GM12878 (cell line): ENCODE measurements around the gene CALB2. TPM values are rescaled to one million over a fixed set of nuclear protein-coding genes. Genes with fewer than 3 reads are reported as not detected.

Experiments used
- ATAC-seq: fragments of 200-7000 bp; cut with Tn5 transposase; 3 replicates; pipeline ENCODE4 v1.9.1; 2020; ENCODE audit warnings: mild to moderate bottlenecking, moderate library complexity
- BruUV-seq: library from RNA; stranded (reverse); fragments of 400-500 nt; replicated peaks from 2 replicates; lab custom pipeline; 2021; lab: Mats Ljungman, UMichigan
- CTCF ChIA-PET: fragments of 300-600 bp; sonication (Branson Sonifier 250); formaldehyde crosslinking; extraction: SDS; loops from one replicate; lab custom pipeline; 2021; ENCODE audit warnings: inconsistent platforms; lab: Yijun Ruan, JAX
- POLR2A ChIA-PET: fragments of 350-600 bp; formaldehyde crosslinking; extraction: SDS; loops from one replicate; lab custom pipeline; 2021; ENCODE audit warnings: inconsistent platforms; lab: Charles Lee
- RAD21 ChIA-PET: fragments of 300-600 bp; sonication (Branson Sonifier 250); formaldehyde crosslinking; loops from one replicate; lab custom pipeline; 2023; ENCODE audit warnings: antibody characterized with exemption; ENCODE audit not compliant: unreplicated experiment; lab: Charles Lee
- SMC1A ChIA-PET: fragments of 300-600 bp; sonication (Branson Sonifier 250); formaldehyde crosslinking; loops from one replicate; lab custom pipeline; 2023; ENCODE audit not compliant: unreplicated experiment, uncharacterized antibody; lab: Charles Lee
- DNase-seq: peaks from one replicate; pipeline ENCODE4 v3.0.0-alpha.2; 2011; ENCODE audit warnings: low read depth, low spot score
- FAIRE-seq: peaks from 3 replicates; lab custom pipeline; 2011; peaks lifted over from hg19 to GRCh38; lab: Jason Lieb, UNC
- H2AFZ ChIP-seq: 2 replicates; pipeline ENCODE4 v1.6.0; 2011; ENCODE audit warnings: low read depth, low read length, control low read depth; ENCODE audit not compliant: control insufficient read depth
- H3K27ac ChIP-seq: 2 replicates; pipeline ENCODE4 v1.5.1; 2011; ENCODE audit warnings: control low read depth; ENCODE audit not compliant: control insufficient read depth, insufficient read depth
- H3K27me3 ChIP-seq, 2 experiments: replicated peaks in 1 of 2; 2 replicates each; pipeline versions ENCODE4 v1.6.0 to v1.6.1; 2011; ENCODE audit warnings: low read length in 1 of 2; ENCODE audit not compliant: control insufficient read depth in 2 of 2, insufficient read depth in 2 of 2
- H3K36me3 ChIP-seq, 2 experiments: 2 replicates each; pipeline ENCODE4 v1.5.1; 2011; ENCODE audit warnings: low read length in 1 of 2; ENCODE audit not compliant: control insufficient read depth in 2 of 2, insufficient read depth in 2 of 2
- H3K4me1 ChIP-seq: 2 replicates; pipeline ENCODE4 v1.6.1; 2011; ENCODE audit warnings: mild to moderate bottlenecking, low read length, moderate library complexity, mixed read lengths; ENCODE audit not compliant: control insufficient read depth, insufficient read depth
- H3K4me2 ChIP-seq: 2 replicates; pipeline ENCODE4 v1.6.0; 2011; ENCODE audit warnings: control low read depth; ENCODE audit not compliant: control insufficient read depth, insufficient read depth
- H3K4me3 ChIP-seq: fragments of 200-600 bp; sonication (generic); 2 replicates; pipeline ENCODE4 v1.5.1; 2016
- H3K79me2 ChIP-seq: 2 replicates; pipeline ENCODE4 v1.6.0; 2011; ENCODE audit warnings: low read length; ENCODE audit not compliant: control insufficient read depth, insufficient read depth
- H3K9ac ChIP-seq: 2 replicates; pipeline ENCODE4 v1.8.0; 2011; ENCODE audit warnings: low read length, control low read depth, mixed read lengths; ENCODE audit not compliant: control insufficient read depth, insufficient read depth
- H3K9me3 ChIP-seq: replicated peaks from 3 replicates; pipeline ENCODE4 v1.5.1; 2011; ENCODE audit warnings: mild to moderate bottlenecking, low read length; ENCODE audit not compliant: control insufficient read depth, insufficient read depth
- H4K20me1 ChIP-seq: 2 replicates; pipeline ENCODE4 v1.6.0; 2011; ENCODE audit not compliant: control insufficient read depth, insufficient read depth
- CHD4 ChIP-seq: fragments of 200-600 bp; sonication (generic); IDR thresholded peaks from 2 replicates; pipeline ENCODE4 v1.6.1; 2016; ENCODE audit warnings: mild to moderate bottlenecking
- FOXK2 ChIP-seq: fragments of 450-650 bp; IDR thresholded peaks from 2 replicates; pipeline ENCODE4 v1.6.1; 2017; ENCODE audit warnings: mild to moderate bottlenecking, moderate library complexity
- HDAC6 ChIP-seq: fragments of 200-600 bp; sonication (generic); IDR thresholded peaks from one replicate; pipeline ENCODE4 v1.8.0; 2017; ENCODE audit warnings: antibody characterized with exemption; ENCODE audit not compliant: unreplicated experiment
- MTA2 ChIP-seq: fragments of 450-650 bp; IDR thresholded peaks from 2 replicates; pipeline ENCODE4 v1.6.1; 2016; ENCODE audit warnings: low read depth, mild to moderate bottlenecking, moderate library complexity
- POLR2A ChIP-seq: IDR thresholded peaks from 2 replicates; pipeline ENCODE4 v1.6.1; 2011; ENCODE audit warnings: low read depth, mild to moderate bottlenecking, low read length
- ZBED1 ChIP-seq: IDR thresholded peaks from 2 replicates; pipeline ENCODE4 v1.6.1; 2016; ENCODE audit warnings: borderline replicate concordance
- ZBTB40 ChIP-seq: fragments of 450-650 bp; IDR thresholded peaks from 2 replicates; pipeline ENCODE4 v1.6.1; 2016; ENCODE audit warnings: mild to moderate bottlenecking, moderate library complexity, borderline replicate concordance
- WGBS: methylation state at CpG from one replicate; pipeline ENCODE4 v1.1.6; 2016; ENCODE audit warnings: low lambda C conversion rate; ENCODE audit not compliant: insufficient replicate concordance, insufficient coverage; ENCODE audit errors: missing lambda C conversion rate; 5-methylcytosine and 5-hydroxymethylcytosine counted together
- in situ Hi-C: fragments of 300-500 bp; cut with MboI; formaldehyde crosslinking; loops from 9 replicates; pipeline ENCODE4 v1.14.3; 2018; ENCODE audit warnings: mixed read lengths
- intact Hi-C: fragments of 100-400 bp; cut with micrococcal nuclease; formaldehyde crosslinking; loops from one replicate; pipeline ENCODE4 v1.14.2; 2022; ENCODE audit not compliant: unreplicated experiment
- polyA plus RNA-seq, 11 experiments: library from polyadenylated mRNA; depleted of rRNA in 4 of 11; unstranded in 6 of 11; stranded (reverse) in 5 of 11; fragments of >200 nt; fragmentation: Nextera tagmentation in 4 of 11; fragmentation: Illumina TruSeq in 1 of 11; extraction: Ambion mirVana in 4 of 11; extraction: Trizol in 1 of 11; gene quantifications; 1 replicate in 1 of 11; 2 replicates in 10 of 11; pipeline versions ENCODE4 v1.2.1 to v1.2.3, GENCODE V29; 2011 to 2016; ENCODE audit warnings: inconsistent platforms in 2 of 11, missing spikeins in 2 of 11, low read depth in 1 of 11
- total RNA-seq, 4 experiments: library from RNA; depleted of rRNA in 3 of 4; stranded (reverse); fragments of >200 nt in 3 of 4; fragmentation: Illumina TruSeq in 1 of 4; extraction: Trizol in 1 of 4; gene quantifications; 2 replicates each; pipeline versions ENCODE4 v1.2.1 to v1.2.3, GENCODE V29; 2013 to 2021

Gene CALB2
- total and polyA plus RNA-seq, 10 of the 15 experiments (the other 5 are each of a cell fraction or from before 2014, with no cell fraction given): not detected

- TF ChIP-seq ZBTB40 (no peak), FOXK2 (no peak), MTA2 (no peak)
Observed at GRCh38 chr16:71327720-71328119, 30.8 kb upstream of the CALB2 start (continued).

GRCh38 chr16:71328151-71328550 lies 30.4 kb upstream of the CALB2 start:
- no peak for FAIRE-seq
- no peaks in the 10 kb centered on the region for H3K79me2 ChIP-seq
- ChIA-PET RAD21 (no interaction called here), SMC1A (interaction anchor here (0.9 kb wide), 1 partner anchor 18 kb away, joined by 3 read pairs; no protein-coding TSS in a partner anchor), CTCF (interaction anchor here (1.2 to 2.9 kb wide), 2 partner anchors 17 to 30 kb away, joined by 3 to 13 read pairs; no protein-coding TSS in a partner anchor), POLR2A (no interaction called here)
- H3K4me2 ChIP-seq: no peak overlapping the region
- no peak overlapping the region for H3K27ac ChIP-seq
- ATAC-seq: no peak
- no peaks in the 10 kb centered on the region for H3K4me1 ChIP-seq
- no peak for DNase-seq
- no peaks in the 10 kb centered on the region for H3K9me3 ChIP-seq
- intact Hi-C loops: no loop called here
- H3K9ac ChIP-seq: no peak overlapping the region
- H2AFZ ChIP-seq: no peak overlapping the region
- no TSS peak for BruUV-seq
- H3K27me3 ChIP-seq: no peaks in the 10 kb centered on the region
- WGBS: 39% methylated on average over 3 of the region's 3 CpGs
- no peaks in the 10 kb centered on the region for H3K36me3 ChIP-seq
- no peaks in the 10 kb centered on the region for H4K20me1 ChIP-seq
- TF ChIP-seq POLR2A: no peak
- no peak for TF ChIP-seq HDAC6
- no peak for TF ChIP-seq ZBED1
- no peak for TF ChIP-seq CHD4
- in situ Hi-C loops: no loop called here
- H3K4me3 ChIP-seq: no peak overlapping the region
